GM12878 (cell line): ENCODE results near the gene ABHD11. TPM values are rescaled to one million over a fixed set of nuclear protein-coding genes. Genes with fewer than 3 reads are reported as not detected.

ENCODE experiments used
- ATAC-seq: fragments of 200-7000 bp; cut with Tn5 transposase; 3 replicates; pipeline ENCODE4 v1.9.1; 2020; ENCODE audit warnings: mild to moderate bottlenecking, moderate library complexity
- BruUV-seq: library from RNA; stranded (reverse); fragments of 400-500 nt; replicated peaks from 2 replicates; lab custom pipeline; 2021; lab: Mats Ljungman, UMichigan
- CTCF ChIA-PET: fragments of 300-600 bp; sonication (Branson Sonifier 250); formaldehyde crosslinking; extraction: SDS; loops from one replicate; lab custom pipeline; 2021; ENCODE audit warnings: inconsistent platforms; lab: Yijun Ruan, JAX
- POLR2A ChIA-PET: fragments of 350-600 bp; formaldehyde crosslinking; extraction: SDS; loops from one replicate; lab custom pipeline; 2021; ENCODE audit warnings: inconsistent platforms; lab: Charles Lee
- RAD21 ChIA-PET: fragments of 300-600 bp; sonication (Branson Sonifier 250); formaldehyde crosslinking; loops from one replicate; lab custom pipeline; 2023; ENCODE audit warnings: antibody characterized with exemption; ENCODE audit not compliant: unreplicated experiment; lab: Charles Lee
- SMC1A ChIA-PET: fragments of 300-600 bp; sonication (Branson Sonifier 250); formaldehyde crosslinking; loops from one replicate; lab custom pipeline; 2023; ENCODE audit not compliant: unreplicated experiment, uncharacterized antibody; lab: Charles Lee
- DNase-seq: peaks from one replicate; pipeline ENCODE4 v3.0.0-alpha.2; 2011; ENCODE audit warnings: low read depth, low spot score
- FAIRE-seq: peaks from 3 replicates; lab custom pipeline; 2011; peaks lifted over from hg19 to GRCh38; lab: Jason Lieb, UNC
- H2AFZ ChIP-seq: 2 replicates; pipeline ENCODE4 v1.6.0; 2011; ENCODE audit warnings: low read depth, low read length, control low read depth; ENCODE audit not compliant: control insufficient read depth
- H3K27ac ChIP-seq: 2 replicates; pipeline ENCODE4 v1.5.1; 2011; ENCODE audit warnings: control low read depth; ENCODE audit not compliant: control insufficient read depth, insufficient read depth
- H3K27me3 ChIP-seq, 2 experiments: replicated peaks in 1 of 2; 2 replicates each; pipeline versions ENCODE4 v1.6.0 to v1.6.1; 2011; ENCODE audit warnings: low read length in 1 of 2; ENCODE audit not compliant: control insufficient read depth in 2 of 2, insufficient read depth in 2 of 2
- H3K36me3 ChIP-seq, 2 experiments: 2 replicates each; pipeline ENCODE4 v1.5.1; 2011; ENCODE audit warnings: low read length in 1 of 2; ENCODE audit not compliant: control insufficient read depth in 2 of 2, insufficient read depth in 2 of 2
- H3K4me1 ChIP-seq: 2 replicates; pipeline ENCODE4 v1.6.1; 2011; ENCODE audit warnings: mild to moderate bottlenecking, low read length, moderate library complexity, mixed read lengths; ENCODE audit not compliant: control insufficient read depth, insufficient read depth
- H3K4me2 ChIP-seq: 2 replicates; pipeline ENCODE4 v1.6.0; 2011; ENCODE audit warnings: control low read depth; ENCODE audit not compliant: control insufficient read depth, insufficient read depth
- H3K4me3 ChIP-seq: fragments of 200-600 bp; sonication (generic); 2 replicates; pipeline ENCODE4 v1.5.1; 2016
- H3K79me2 ChIP-seq: 2 replicates; pipeline ENCODE4 v1.6.0; 2011; ENCODE audit warnings: low read length; ENCODE audit not compliant: control insufficient read depth, insufficient read depth
- H3K9ac ChIP-seq: 2 replicates; pipeline ENCODE4 v1.8.0; 2011; ENCODE audit warnings: low read length, control low read depth, mixed read lengths; ENCODE audit not compliant: control insufficient read depth, insufficient read depth
- H3K9me3 ChIP-seq: replicated peaks from 3 replicates; pipeline ENCODE4 v1.5.1; 2011; ENCODE audit warnings: mild to moderate bottlenecking, low read length; ENCODE audit not compliant: control insufficient read depth, insufficient read depth
- H4K20me1 ChIP-seq: 2 replicates; pipeline ENCODE4 v1.6.0; 2011; ENCODE audit not compliant: control insufficient read depth, insufficient read depth
- CBFB ChIP-seq: IDR thresholded peaks from 2 replicates; pipeline ENCODE4 v1.6.1; 2016; ENCODE audit warnings: antibody characterized with exemption, low read depth
- DPF2 ChIP-seq: fragments of 450-650 bp; IDR thresholded peaks from 2 replicates; pipeline ENCODE4 v1.6.1; 2017; ENCODE audit warnings: mild to moderate bottlenecking
- HCFC1 ChIP-seq: fragments of 150-350 bp; IDR thresholded peaks from 2 replicates; pipeline ENCODE4 v1.6.1; 2014; ENCODE audit warnings: low read length
- HDGF ChIP-seq: fragments of 450-650 bp; IDR thresholded peaks from 2 replicates; pipeline ENCODE4 v1.6.1; 2016; ENCODE audit warnings: antibody characterized with exemption
- NR2F1 ChIP-seq: fragments of 450-650 bp; conservative IDR thresholded peaks from 2 replicates; pipeline ENCODE4 v1.6.1; 2017; ENCODE audit warnings: mild to moderate bottlenecking
- SPI1 ChIP-seq: IDR thresholded peaks from 2 replicates; pipeline ENCODE4 v1.6.1; 2011; ENCODE audit warnings: low read depth, mild to moderate bottlenecking, low read length, moderate library complexity, borderline replicate concordance; ENCODE audit not compliant: insufficient read depth
- ZNF592 ChIP-seq: fragments of 450-650 bp; IDR thresholded peaks from 2 replicates; pipeline ENCODE4 v1.6.1; 2017; ENCODE audit warnings: mild to moderate bottlenecking, moderate library complexity
- WGBS: methylation state at CpG from one replicate; pipeline ENCODE4 v1.1.6; 2016; ENCODE audit warnings: low lambda C conversion rate; ENCODE audit not compliant: insufficient replicate concordance, insufficient coverage; ENCODE audit errors: missing lambda C conversion rate; 5-methylcytosine and 5-hydroxymethylcytosine counted together
- in situ Hi-C: fragments of 300-500 bp; cut with MboI; formaldehyde crosslinking; loops from 9 replicates; pipeline ENCODE4 v1.14.3; 2018; ENCODE audit warnings: mixed read lengths
- intact Hi-C: fragments of 100-400 bp; cut with micrococcal nuclease; formaldehyde crosslinking; loops from one replicate; pipeline ENCODE4 v1.14.2; 2022; ENCODE audit not compliant: unreplicated experiment
- polyA plus RNA-seq, 11 experiments: library from polyadenylated mRNA; depleted of rRNA in 4 of 11; unstranded in 6 of 11; stranded (reverse) in 5 of 11; fragments of >200 nt; fragmentation: Nextera tagmentation in 4 of 11; fragmentation: Illumina TruSeq in 1 of 11; extraction: Ambion mirVana in 4 of 11; extraction: Trizol in 1 of 11; gene quantifications; 1 replicate in 1 of 11; 2 replicates in 10 of 11; pipeline versions ENCODE4 v1.2.1 to v1.2.3, GENCODE V29; 2011 to 2016; ENCODE audit warnings: inconsistent platforms in 2 of 11, missing spikeins in 2 of 11, low read depth in 1 of 11
- total RNA-seq, 4 experiments: library from RNA; depleted of rRNA in 3 of 4; stranded (reverse); fragments of >200 nt in 3 of 4; fragmentation: Illumina TruSeq in 1 of 4; extraction: Trizol in 1 of 4; gene quantifications; 2 replicates each; pipeline versions ENCODE4 v1.2.1 to v1.2.3, GENCODE V29; 2013 to 2021
- TF ChIP-seq, protein P1 (sequence below): fragments of 450-650 bp; formaldehyde crosslinking; IDR thresholded peaks from 2 replicates; pipeline ENCODE4 v1.4.0; 2020; ENCODE audit warnings: mild to moderate bottlenecking, moderate library complexity
- TF ChIP-seq, protein P2 (sequence below): IDR thresholded peaks from 2 replicates; pipeline ENCODE4 v1.6.1; 2012; ENCODE audit warnings: improper control_type of control experiment, low read depth, low read length; ENCODE audit not compliant: insufficient replicate concordance

ABHD11 gene
- total and polyA plus RNA-seq, 10 of the 15 experiments (the other 5 are each of a cell fraction or from before 2014, with no cell fraction given), result 2.8 to 24.8 (median 10.1) TPM

DNA sequence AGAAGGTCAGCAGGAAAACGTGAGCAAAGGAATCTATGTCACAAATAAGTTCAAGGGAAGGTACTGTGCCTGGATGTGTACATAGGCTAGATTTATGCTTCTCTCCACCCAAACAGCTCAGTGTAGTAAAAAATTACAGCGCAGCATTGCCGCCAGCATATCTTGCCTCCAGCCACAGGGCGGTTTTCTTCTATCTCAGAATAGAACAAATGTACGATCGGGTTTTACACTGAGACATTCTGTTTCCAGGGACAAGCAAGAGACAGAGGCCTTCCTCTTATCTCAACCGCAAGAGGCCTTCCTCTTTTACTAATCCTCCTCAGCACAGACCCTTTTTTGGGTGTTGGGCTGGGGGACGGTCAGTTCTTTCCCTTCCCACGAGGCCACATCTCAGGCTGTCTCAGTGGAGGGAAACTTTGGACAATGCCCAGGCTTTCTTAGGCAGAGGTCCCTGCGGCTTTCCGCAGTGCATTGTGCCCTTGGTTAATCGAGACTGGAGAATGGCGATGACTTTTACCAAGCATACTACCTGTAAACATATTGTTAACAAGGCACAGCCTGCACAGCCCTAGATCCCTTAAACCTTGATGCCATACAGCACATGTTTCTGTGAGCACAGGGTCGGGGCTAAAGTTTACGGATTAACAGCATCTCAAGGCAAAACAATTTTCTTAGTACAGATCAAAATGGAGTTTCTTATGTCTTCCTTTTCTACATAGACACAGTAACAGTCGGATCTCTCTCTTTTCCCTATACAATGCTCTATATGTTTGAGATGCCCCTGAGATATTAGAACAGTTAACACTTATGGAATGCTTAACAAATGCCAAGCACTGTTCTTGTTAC is 11.6 kb upstream of the ABHD11 start:
- WGBS, result 50% methylated on average over 16 of the region's 16 CpGs
- no peaks in the 10 kb centered on the region for H3K27me3 ChIP-seq
- H3K4me2 ChIP-seq, result no peak overlapping the region
- SMC1A ChIA-PET, result no interaction called here
- CTCF ChIA-PET, result no interaction called here
- H3K4me1 ChIP-seq, result no peaks in the 10 kb centered on the region
- ATAC-seq (no peak), DNase-seq (no peak), FAIRE-seq (no peak)
- H3K4me3 ChIP-seq, result no peak overlapping the region
- no peaks in the 10 kb centered on the region for H3K36me3 ChIP-seq
- no peak overlapping the region for H3K27ac ChIP-seq
- H3K9me3 ChIP-seq, result no peaks in the 10 kb centered on the region
- no peaks in the 10 kb centered on the region for H4K20me1 ChIP-seq
- no peak overlapping the region for H2AFZ ChIP-seq
- no TSS peak for BruUV-seq
- POLR2A ChIA-PET, result no interaction called here
- RAD21 ChIA-PET, result no interaction called here
- intact Hi-C loops (no loop called here), in situ Hi-C loops (no loop called here)
- no peak for TF ChIP-seq NR2F1
- TF ChIP-seq, protein P1, sequence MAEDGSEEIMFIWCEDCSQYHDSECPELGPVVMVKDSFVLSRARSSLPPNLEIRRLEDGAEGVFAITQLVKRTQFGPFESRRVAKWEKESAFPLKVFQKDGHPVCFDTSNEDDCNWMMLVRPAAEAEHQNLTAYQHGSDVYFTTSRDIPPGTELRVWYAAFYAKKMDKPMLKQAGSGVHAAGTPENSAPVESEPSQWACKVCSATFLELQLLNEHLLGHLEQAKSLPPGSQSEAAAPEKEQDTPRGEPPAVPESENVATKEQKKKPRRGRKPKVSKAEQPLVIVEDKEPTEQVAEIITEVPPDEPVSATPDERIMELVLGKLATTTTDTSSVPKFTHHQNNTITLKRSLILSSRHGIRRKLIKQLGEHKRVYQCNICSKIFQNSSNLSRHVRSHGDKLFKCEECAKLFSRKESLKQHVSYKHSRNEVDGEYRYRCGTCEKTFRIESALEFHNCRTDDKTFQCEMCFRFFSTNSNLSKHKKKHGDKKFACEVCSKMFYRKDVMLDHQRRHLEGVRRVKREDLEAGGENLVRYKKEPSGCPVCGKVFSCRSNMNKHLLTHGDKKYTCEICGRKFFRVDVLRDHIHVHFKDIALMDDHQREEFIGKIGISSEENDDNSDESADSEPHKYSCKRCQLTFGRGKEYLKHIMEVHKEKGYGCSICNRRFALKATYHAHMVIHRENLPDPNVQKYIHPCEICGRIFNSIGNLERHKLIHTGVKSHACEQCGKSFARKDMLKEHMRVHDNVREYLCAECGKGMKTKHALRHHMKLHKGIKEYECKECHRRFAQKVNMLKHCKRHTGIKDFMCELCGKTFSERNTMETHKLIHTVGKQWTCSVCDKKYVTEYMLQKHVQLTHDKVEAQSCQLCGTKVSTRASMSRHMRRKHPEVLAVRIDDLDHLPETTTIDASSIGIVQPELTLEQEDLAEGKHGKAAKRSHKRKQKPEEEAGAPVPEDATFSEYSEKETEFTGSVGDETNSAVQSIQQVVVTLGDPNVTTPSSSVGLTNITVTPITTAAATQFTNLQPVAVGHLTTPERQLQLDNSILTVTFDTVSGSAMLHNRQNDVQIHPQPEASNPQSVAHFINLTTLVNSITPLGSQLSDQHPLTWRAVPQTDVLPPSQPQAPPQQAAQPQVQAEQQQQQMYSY (CRISPR knock-in tag), result no peak
- TF ChIP-seq, protein P2, sequence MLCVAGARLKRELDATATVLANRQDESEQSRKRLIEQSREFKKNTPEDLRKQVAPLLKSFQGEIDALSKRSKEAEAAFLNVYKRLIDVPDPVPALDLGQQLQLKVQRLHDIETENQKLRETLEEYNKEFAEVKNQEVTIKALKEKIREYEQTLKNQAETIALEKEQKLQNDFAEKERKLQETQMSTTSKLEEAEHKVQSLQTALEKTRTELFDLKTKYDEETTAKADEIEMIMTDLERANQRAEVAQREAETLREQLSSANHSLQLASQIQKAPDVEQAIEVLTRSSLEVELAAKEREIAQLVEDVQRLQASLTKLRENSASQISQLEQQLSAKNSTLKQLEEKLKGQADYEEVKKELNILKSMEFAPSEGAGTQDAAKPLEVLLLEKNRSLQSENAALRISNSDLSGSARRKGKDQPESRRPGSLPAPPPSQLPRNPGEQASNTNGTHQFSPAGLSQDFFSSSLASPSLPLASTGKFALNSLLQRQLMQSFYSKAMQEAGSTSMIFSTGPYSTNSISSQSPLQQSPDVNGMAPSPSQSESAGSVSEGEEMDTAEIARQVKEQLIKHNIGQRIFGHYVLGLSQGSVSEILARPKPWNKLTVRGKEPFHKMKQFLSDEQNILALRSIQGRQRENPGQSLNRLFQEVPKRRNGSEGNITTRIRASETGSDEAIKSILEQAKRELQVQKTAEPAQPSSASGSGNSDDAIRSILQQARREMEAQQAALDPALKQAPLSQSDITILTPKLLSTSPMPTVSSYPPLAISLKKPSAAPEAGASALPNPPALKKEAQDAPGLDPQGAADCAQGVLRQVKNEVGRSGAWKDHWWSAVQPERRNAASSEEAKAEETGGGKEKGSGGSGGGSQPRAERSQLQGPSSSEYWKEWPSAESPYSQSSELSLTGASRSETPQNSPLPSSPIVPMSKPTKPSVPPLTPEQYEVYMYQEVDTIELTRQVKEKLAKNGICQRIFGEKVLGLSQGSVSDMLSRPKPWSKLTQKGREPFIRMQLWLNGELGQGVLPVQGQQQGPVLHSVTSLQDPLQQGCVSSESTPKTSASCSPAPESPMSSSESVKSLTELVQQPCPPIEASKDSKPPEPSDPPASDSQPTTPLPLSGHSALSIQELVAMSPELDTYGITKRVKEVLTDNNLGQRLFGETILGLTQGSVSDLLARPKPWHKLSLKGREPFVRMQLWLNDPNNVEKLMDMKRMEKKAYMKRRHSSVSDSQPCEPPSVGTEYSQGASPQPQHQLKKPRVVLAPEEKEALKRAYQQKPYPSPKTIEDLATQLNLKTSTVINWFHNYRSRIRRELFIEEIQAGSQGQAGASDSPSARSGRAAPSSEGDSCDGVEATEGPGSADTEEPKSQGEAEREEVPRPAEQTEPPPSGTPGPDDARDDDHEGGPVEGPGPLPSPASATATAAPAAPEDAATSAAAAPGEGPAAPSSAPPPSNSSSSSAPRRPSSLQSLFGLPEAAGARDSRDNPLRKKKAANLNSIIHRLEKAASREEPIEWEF, result no peak
- TF ChIP-seq SPI1, result peak; percentile 49; the same call in 1 of the 2 replicates
- TF ChIP-seq DPF2, result no peak
- no peak for TF ChIP-seq HDGF
- no peak for TF ChIP-seq ZNF592
- TF ChIP-seq HCFC1, result no peak
- no peak for TF ChIP-seq CBFB
- no peak overlapping the region for H3K9ac ChIP-seq
- no peaks in the 10 kb centered on the region for H3K79me2 ChIP-seq
